MM.1S (cell line): ENCODE data around the gene LAMB2.

Source experiments
- DNase-seq: peaks from one replicate; pipeline ENCODE4 v3.0.0-alpha.2; 2015
- H2AFZ ChIP-seq: fragments of 300-600 bp; sonication (generic); 2 replicates; pipeline ENCODE4 v1.6.0; 2016; ENCODE audit warnings: antibody characterized with exemption, low read length
- H3F3A ChIP-seq: fragments of 300-600 bp; sonication (generic); 2 replicates; pipeline ENCODE4 v1.6.1; 2016; ENCODE audit warnings: mild to moderate bottlenecking, antibody characterized with exemption, low read length, moderate library complexity, mixed read lengths; ENCODE audit not compliant: insufficient read depth
- H3K27ac ChIP-seq: fragments of 300-600 bp; sonication (generic); 2 replicates; pipeline ENCODE4 v1.5.1; 2016; ENCODE audit warnings: mild to moderate bottlenecking, low read length
- H3K27me3 ChIP-seq: fragments of 300-600 bp; sonication (generic); replicated peaks from 2 replicates; pipeline ENCODE4 v1.6.0; 2016; ENCODE audit warnings: low read length; ENCODE audit not compliant: insufficient read depth
- H3K36me3 ChIP-seq: fragments of 300-600 bp; sonication (generic); replicated peaks from 2 replicates; pipeline ENCODE4 v1.6.1; 2016; ENCODE audit warnings: mild to moderate bottlenecking, low read length, mixed read lengths; ENCODE audit not compliant: insufficient read depth
- H3K4me1 ChIP-seq: fragments of 300-600 bp; sonication (generic); 2 replicates; pipeline ENCODE4 v1.6.1; 2016; ENCODE audit warnings: low read length, mixed read lengths
- H3K4me2 ChIP-seq: fragments of 300-600 bp; sonication (generic); 2 replicates; pipeline ENCODE4 v1.6.0; 2016; ENCODE audit warnings: low read depth, low read length
- H3K4me3 ChIP-seq: fragments of 300-600 bp; sonication (generic); 2 replicates; pipeline ENCODE4 v1.5.1; 2016; ENCODE audit warnings: low read length, mixed read lengths
- H3K79me2 ChIP-seq: fragments of 300-600 bp; sonication (generic); 2 replicates; pipeline ENCODE4 v1.6.1; 2016; ENCODE audit warnings: mixed run types, low read length, mixed read lengths
- H3K9ac ChIP-seq: fragments of 300-600 bp; sonication (generic); 2 replicates; pipeline ENCODE4 v1.6.1; 2016; ENCODE audit warnings: low read length, mixed read lengths
- H3K9me2 ChIP-seq: fragments of 300-600 bp; sonication (generic); replicated peaks from 2 replicates; pipeline ENCODE4 v1.6.1; 2016; ENCODE audit warnings: mild to moderate bottlenecking, low read length, mixed read lengths; ENCODE audit not compliant: insufficient read depth
- H3K9me3 ChIP-seq: fragments of 300-600 bp; sonication (generic); replicated peaks from 2 replicates; pipeline ENCODE4 v1.6.1; 2016; ENCODE audit warnings: mild to moderate bottlenecking, low read length, mixed read lengths; ENCODE audit not compliant: insufficient read depth
- H4K20me1 ChIP-seq: fragments of 300-600 bp; sonication (generic); 2 replicates; pipeline ENCODE4 v1.6.1; 2016; ENCODE audit warnings: mild to moderate bottlenecking, low read length, moderate library complexity, mixed read lengths; ENCODE audit not compliant: insufficient read depth
- EZH2 ChIP-seq: fragments of 300-600 bp; sonication (generic); optimal IDR thresholded peaks from 2 replicates; pipeline ENCODE3; 2017; ENCODE audit warnings: low read depth, mild to moderate bottlenecking, antibody characterized with exemption, low read length, mixed read lengths
- EZH2phosphoT487 ChIP-seq: fragments of 300-600 bp; sonication (generic); IDR thresholded peaks from 2 replicates; pipeline ENCODE4 v1.6.1; 2018; ENCODE audit warnings: antibody characterized with exemption, low read length
- TF ChIP-seq, protein P1 (sequence below): fragments of 300-600 bp; sonication (generic); IDR thresholded peaks from 2 replicates; pipeline ENCODE4 v1.5.1; 2016; ENCODE audit warnings: antibody characterized with exemption, low read length, mixed read lengths

Gene LAMB2

DNA sequence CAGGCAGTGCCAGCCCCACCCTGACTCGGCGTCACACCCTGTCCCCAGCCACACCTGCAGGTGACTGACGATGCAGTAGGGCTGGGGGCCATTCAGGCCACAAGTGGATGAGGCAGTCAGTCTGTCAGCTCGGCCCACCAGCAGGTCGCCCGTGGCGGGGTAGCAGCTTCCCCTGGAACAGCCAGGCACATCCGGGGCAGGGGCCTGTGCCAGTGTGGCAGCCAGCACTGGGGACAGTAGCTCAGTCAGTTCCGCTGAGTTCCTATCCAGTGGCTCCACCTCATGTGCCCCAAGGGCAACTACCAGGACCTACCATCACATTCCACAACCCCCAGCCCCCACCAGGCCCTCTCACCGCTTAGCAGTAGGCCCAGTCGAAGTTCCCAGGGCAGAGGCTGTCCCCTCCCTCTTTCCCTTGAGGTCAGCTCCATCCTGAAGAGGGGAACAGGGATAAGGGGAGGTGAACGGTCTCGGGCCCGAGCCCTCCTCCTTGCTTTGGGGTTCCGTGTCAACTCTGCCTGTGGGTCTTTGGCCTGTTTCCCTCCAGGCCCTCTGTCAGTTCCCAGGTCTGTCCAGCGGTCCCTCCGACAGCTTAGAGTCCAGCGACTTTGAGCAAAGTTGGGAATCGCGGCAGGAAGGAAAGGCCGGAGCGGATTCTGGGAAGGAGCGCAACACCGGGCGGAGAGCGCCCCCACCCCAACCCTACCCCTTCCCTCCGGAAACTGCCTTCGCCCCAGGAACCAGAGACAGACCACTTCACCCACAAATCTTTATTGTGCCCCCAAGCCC is at the start of gene LAMB2:
Gene LAMB2, minus strand, starts transcription at position 614 of the 789 bp plus-strand sequence. Its CDS starts 183 bp downstream, at position 431.
- Histone ChIP-seq H3K27me3 (no peaks in the 10 kb centered on the region), H4K20me1 (no peaks in the 10 kb centered on the region), H3K36me3 (no peaks in the 10 kb centered on the region), H3K4me1 (no peaks in the 10 kb centered on the region), H3K9ac (no peak within 1 kb of the TSS), H3K27ac (no peak within 1 kb of the TSS), H3K79me2 (no peaks in the 10 kb centered on the region), H3F3A (no peaks in the 10 kb centered on the region), H3K9me2 (no peaks in the 10 kb centered on the region), H2AFZ (no peak within 1 kb of the TSS), H3K4me2 (no peak within 1 kb of the TSS), H3K9me3 (no peaks in the 10 kb centered on the region), H3K4me3 (no peak within 1 kb of the TSS)
- TF ChIP-seq, protein P1, sequence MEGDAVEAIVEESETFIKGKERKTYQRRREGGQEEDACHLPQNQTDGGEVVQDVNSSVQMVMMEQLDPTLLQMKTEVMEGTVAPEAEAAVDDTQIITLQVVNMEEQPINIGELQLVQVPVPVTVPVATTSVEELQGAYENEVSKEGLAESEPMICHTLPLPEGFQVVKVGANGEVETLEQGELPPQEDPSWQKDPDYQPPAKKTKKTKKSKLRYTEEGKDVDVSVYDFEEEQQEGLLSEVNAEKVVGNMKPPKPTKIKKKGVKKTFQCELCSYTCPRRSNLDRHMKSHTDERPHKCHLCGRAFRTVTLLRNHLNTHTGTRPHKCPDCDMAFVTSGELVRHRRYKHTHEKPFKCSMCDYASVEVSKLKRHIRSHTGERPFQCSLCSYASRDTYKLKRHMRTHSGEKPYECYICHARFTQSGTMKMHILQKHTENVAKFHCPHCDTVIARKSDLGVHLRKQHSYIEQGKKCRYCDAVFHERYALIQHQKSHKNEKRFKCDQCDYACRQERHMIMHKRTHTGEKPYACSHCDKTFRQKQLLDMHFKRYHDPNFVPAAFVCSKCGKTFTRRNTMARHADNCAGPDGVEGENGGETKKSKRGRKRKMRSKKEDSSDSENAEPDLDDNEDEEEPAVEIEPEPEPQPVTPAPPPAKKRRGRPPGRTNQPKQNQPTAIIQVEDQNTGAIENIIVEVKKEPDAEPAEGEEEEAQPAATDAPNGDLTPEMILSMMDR: no peak
- TF ChIP-seq EZH2 (no peak), EZH2phosphoT487 (no peak)
- no peak for DNase-seq

DNA sequence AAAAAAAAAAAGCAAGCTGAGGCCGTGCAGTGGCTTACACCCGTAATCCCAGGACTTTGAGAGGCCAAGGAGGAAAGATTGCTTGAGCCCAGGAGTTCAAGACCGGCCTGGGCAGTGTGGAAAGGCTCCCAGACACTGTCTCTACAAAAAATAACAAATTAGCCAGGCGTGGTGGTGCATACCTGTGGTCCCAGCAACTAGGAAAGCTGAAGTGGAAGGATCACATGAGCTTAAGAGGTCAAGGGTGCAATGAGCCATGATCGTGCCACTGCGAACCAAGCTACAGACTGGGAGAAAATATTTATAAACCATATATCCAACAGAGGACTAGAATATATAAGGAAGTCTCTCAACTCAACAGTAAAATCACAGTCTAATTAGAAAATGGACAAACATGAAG is 48.5 kb upstream of the LAMB2 start:
- DNase-seq: no peak
- Histone ChIP-seq H3K4me2 (no peak overlapping the region), H3K36me3 (no peaks in the 10 kb centered on the region), H3K9me2 (no peaks in the 10 kb centered on the region), H3K9me3 (no peaks in the 10 kb centered on the region), H3K79me2 (no peaks in the 10 kb centered on the region), H3K27me3 (no peaks in the 10 kb centered on the region; the same call in 1 of the 2 replicates), H3K27ac (no peak overlapping the region), H4K20me1 (no peaks in the 10 kb centered on the region), H3F3A (no peaks in the 10 kb centered on the region), H3K4me3 (no peak overlapping the region), H3K4me1 (no peaks in the 10 kb centered on the region), H2AFZ (no peak overlapping the region), H3K9ac (no peak overlapping the region)
- TF ChIP-seq EZH2phosphoT487 (no peak), EZH2 (no peak)
- TF ChIP-seq, protein P1: no peak

DNA sequence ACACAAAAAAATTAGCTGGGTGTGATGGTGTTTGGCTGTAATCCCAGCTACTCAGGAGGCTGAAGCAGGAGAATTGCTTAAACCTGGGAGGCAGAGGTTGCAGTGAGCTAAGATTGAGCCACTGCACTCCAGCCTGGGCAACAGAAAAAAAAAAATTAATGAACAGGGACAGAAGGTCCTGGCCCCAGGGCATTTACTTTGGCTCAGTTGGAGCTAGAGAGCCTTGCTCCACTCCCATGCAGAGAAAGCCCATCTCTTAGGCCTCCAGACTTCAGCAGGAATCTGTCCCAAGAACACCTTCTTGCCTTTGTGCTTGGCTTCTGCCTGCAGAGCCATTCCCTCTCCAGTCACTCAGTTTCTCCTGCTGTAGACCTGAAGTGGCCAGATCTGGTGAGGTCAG is 47.3 kb upstream of the LAMB2 start:
- DNase-seq: no peak
- Histone ChIP-seq H3K4me3 (no peak overlapping the region), H3K9ac (no peak overlapping the region), H3K36me3 (no peaks in the 10 kb centered on the region), H3K27me3 (no peaks in the 10 kb centered on the region; the same call in 1 of the 2 replicates), H3F3A (no peaks in the 10 kb centered on the region), H3K27ac (no peak overlapping the region), H3K9me2 (no peaks in the 10 kb centered on the region), H4K20me1 (no peaks in the 10 kb centered on the region), H3K4me1 (no peaks in the 10 kb centered on the region), H3K9me3 (no peaks in the 10 kb centered on the region), H3K4me2 (no peak overlapping the region), H3K79me2 (no peaks in the 10 kb centered on the region), H2AFZ (no peak overlapping the region)
- no peak for TF ChIP-seq EZH2
- TF ChIP-seq, protein P1: no peak
- no peak for TF ChIP-seq EZH2phosphoT487
